A549 (cell line): ENCODE measurements around the gene LILRB4.
"Not testable (repeated sequence)": the region's sequence is repeated elsewhere in the genome, so short reads cannot be mapped to it uniquely, and the experiment has no call there.

Experiments
- CTCF ChIP-seq: fragments of >200 bp; sonication (Bioruptor Twin); formaldehyde crosslinking; IDR thresholded peaks from 3 replicates; pipeline ENCODE4 v1.5.1; 2016
- ELK1 ChIP-seq: fragments of 150-350 bp; IDR thresholded peaks from 2 replicates; pipeline ENCODE4 v1.6.1; 2014; ENCODE audit warnings: low read depth, mild to moderate bottlenecking, low read length
- KDM1A ChIP-seq: fragments of 200-600 bp; sonication (generic); IDR thresholded peaks from 2 replicates; pipeline ENCODE4 v1.6.1; 2016; ENCODE audit warnings: low read depth, mild to moderate bottlenecking
- MAFK ChIP-seq: fragments of 450-650 bp; IDR thresholded peaks from 2 replicates; pipeline ENCODE4 v1.6.1; 2014; ENCODE audit not compliant: partially characterized antibody
- POLR2AphosphoS2 ChIP-seq: conservative IDR thresholded peaks from 2 replicates; pipeline ENCODE4 v1.6.1; 2012; ENCODE audit warnings: low read length, improper control_type of control experiment, inconsistent platforms

DNA sequence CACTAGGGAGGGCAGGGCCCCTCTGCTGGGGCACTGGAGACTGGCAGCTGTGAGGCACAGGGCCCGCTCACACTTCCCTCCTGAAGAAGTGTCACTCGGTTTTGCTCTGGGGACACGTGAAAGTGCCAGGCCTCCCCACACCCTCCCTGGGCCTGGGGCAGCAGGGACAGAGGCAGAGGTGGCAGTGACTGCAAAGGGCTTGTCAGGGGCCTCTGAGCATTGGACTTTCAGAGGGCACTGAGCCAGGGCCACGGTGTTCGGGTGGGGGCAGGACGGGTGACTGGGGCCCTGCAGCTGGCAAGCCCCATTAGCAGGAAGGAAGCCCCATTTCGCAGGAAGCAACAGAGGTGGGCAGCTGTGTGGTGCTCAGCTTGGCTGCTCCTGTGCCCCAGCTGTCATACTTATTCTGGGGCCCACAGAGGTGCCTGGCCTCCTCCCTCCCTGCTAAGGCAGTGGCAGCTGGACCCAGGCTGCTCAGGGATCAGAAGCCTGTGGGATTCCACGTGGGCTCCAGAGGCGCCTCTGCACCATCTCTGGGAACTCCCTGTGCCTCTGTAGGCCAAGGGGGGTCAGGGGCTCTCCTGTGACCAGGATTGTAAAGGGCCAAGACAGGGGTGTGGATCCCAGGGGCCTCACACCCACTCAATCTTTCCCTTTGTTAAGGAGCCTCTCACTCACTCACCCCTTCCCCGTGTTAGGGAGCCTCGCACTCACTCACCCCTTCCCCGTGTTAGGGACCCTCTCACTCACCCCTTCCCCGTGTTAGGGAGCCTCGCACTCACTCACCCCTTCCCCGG is 37.7 kb upstream of the LILRB4 start:
- TF ChIP-seq ELK1, CTCF, MAFK, KDM1A, POLR2AphosphoS2: not testable (repeated sequence)
